IPS-NIHi7 (cell line): ENCODE results near the gene WDFY1.

Source experiments
- DNase-seq: peaks from one replicate; pipeline ENCODE4 v3.0.0; 2012; ENCODE audit warnings: mixed read lengths; ENCODE audit errors: extremely low spot score

Gene WDFY1

DNA sequence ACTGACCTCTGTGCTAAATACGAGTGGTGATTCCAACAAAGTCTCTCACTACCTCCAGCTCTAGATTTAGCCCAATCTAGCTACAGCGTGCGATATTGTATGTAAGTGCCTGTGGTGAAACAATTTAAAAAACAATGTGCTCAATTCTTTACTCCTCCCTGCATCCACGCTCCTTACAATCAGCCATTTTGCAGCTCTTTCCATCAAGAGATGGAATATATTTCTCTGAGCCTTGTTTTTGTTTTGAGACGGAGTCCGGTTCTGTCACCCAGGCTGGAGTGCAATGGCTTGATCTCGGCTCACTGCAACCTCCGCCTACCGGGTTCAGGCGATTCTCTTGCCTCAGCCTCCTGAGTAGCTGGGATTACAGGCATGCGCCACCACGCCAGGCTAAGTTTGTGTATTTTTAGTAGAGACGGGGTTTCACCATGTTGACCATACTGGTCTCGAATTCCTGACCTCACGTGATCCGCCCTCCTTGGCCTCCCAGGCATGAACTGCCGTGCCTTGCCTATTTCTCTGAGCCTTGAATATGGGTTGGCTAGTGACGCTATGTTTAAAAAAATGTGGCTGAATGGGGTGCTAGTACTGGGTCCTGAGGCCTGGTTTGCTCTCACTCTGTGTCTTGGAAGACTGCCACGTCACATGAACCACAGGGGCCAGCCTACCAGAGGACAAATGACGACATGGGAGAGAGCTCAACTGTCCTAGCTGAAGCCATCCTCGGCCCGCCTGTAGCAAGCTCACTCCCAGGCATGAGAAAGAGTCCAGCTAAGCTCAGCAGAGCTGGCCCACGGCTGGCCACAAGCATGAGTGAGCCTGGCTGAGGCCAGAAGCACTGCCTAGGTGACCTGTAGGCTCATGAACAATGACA, 14.8 kb downstream of the WDFY1 start:
- no peak for DNase-seq

DNA sequence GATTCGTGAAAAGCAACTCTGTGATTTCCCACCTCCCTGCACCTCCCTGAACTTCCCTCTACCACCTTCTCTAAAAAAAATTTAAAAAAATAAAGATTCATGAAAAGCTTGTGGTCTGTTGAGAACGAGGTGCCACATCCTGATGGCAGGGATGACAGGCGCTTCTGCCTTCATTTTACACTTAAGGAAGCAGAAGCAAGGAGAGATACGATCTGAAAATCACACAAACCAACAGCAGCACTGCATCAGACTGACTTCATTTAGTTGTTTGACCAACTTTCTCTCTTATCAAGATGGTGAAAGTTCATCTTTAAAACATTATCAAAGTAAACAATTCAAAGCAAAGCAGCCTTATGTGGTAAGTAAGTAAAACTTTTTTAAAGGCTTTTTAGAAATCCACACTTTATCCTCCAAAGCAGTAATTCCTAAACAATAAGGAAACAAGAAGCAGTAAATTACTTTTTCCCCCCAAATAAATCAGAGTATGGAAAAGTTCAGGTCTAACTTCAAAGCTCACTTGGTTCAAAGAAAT, 15.5 kb downstream of the WDFY1 start:
- DNase-seq: no peak

DNA sequence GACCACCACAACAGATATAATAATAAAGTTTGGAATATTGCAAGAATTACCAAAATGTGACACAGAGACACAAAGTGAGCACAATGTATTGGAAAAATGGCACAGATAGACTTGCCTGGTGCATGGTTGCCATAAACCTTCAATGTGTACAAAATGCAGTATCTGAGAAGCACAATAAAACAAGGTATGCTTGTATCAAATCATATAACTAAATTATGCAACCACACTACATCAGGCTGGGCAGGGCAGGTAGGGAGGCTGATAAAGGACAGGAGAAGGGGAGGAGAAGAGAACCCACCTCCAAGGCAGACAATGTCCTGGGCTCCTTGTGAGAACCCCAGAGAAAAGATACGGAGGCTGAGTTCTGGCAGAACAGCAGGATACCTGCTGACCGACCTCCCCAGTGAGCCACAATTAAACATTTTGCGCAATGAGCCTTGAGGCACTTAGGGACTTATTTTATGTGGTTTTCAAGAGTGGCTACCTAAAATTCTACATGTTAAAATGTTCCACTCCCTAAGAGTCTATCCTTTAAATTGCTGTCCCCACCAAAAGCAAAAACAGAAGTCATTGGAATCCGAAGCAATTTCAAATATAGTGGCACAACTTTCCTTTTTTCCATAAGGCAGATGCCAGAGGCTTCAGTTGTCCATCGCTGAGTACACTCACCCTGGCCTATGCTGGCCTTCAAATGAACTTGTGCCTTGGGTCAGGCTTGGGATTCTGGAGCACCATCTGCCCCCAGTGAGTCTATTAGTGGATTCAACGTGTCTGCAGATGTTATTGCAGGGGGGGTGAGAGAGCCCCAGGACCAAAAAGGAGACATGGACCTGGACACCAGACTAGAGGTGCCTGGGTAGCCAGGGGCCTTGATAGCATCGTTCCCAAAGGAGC, 16.8 kb downstream of the WDFY1 start:
- no peak for DNase-seq

DNA sequence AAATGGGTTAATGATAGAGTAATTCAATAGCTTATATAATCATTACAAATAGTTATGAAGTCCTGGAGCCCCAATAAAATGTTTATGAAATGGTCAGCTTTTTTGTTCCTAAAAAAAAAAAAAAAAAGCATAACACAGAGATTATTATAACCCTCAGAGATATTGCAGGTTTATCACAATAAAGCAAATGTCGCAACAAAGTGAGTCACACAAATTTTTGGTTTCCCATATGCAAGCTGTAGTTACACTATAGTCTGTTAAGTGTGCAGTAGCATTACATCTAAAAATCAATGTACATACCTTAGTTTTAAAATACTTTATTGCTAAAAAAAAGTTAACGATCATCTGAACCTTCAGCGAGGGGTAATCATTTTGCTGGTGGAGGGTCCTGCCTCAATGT, 20.0 kb downstream of the WDFY1 start:
- DNase-seq: no peak

DNA sequence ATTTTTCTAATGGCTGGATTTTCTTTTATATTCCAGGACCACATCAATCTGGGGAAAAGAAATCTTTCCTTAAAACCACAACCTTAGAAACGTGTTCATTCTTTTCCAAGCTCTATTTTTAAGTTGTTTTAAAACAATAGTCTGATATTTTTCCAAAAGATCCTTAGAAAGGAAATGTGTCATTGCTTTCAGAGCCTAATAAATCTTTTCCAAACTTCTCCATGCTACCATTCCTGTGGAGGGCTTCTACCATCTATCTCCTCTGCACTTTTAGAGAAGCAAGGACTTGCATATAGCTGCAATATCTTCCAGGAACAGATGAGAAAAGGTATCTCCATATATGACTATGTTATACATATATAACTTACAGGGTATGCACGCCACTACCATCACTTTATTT, 21.2 kb downstream of the WDFY1 start:
- DNase-seq: no peak

DNA sequence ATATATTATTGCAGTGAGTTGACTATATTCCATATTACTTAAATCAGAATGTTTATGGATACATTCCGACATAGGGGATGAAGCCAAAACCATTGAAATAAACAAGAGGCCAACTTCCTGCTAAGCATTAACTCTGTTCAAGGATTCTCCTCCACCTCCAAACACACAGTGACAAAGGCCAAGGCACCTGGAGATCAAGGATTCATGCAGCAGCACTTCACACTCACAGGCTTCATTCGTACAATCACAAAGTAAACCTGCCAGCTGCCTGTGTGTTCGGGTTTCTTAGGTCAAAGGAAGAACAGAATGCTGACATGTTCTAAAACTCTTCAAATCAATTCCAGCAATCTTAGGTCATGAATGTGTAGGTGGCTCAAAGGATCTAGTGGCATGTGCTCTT, 22.8 kb downstream of the WDFY1 start:
- no peak for DNase-seq

DNA sequence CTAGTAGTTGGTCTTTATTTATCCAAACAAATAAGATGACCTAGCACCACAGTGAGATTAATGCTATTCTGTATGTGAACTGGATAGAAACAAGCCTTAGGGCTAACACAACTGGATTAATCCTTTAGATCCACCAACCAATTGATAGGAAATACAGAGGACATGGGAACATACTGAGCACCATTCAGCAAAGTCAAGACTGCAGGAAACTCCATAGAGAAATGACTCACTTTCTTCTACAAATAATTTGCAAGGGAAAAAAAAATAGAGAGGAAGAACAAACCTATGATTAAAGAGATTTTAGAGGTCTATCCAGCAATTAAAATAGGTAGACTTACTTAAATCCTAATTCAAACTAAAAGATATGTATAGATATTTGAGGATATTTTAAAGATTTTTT, 23.9 kb downstream of the WDFY1 start:
- no peak for DNase-seq

DNA sequence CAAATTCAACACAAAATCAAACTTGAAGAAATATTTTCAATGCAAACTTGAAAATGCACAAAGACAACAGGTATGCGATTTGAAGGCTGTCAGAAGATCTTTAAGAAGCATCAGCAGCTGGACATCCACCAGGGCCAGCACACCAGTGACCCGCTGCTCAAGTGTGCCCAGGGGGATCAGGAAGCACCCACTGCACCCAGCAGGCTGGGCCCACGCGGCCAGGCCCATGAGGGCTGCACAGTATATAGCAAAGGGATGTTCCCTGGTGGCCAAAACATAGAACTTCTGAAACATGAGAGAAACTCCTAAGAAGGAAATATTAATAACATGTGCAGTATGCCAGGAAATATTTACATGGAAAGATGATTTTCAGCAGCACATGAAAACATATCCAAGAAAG, 25.0 kb downstream of the WDFY1 start:
- DNase-seq: no peak

DNA sequence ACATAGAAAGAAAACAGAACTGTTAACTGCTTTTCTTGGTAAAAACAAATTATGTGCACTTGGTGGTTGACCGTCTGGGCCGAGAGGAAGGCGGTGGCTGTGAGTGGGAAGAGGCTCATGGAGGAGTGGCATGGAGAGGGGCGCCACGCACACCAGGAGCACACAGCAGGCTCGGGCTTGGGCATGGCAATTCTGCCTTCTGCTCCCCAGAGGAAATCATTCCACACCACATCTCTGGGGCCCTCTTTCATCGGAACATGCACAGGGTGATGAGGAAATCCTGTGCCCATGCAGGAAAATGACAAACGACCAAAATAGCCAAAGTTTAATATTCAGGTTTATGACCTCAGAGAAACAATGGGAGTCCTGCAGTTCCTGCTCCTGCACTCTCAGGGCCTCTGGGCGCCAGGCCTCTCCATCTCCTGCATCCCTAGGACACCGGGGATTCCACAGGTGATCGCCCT, 26.4 kb downstream of the WDFY1 start:
- DNase-seq: no peak

DNA sequence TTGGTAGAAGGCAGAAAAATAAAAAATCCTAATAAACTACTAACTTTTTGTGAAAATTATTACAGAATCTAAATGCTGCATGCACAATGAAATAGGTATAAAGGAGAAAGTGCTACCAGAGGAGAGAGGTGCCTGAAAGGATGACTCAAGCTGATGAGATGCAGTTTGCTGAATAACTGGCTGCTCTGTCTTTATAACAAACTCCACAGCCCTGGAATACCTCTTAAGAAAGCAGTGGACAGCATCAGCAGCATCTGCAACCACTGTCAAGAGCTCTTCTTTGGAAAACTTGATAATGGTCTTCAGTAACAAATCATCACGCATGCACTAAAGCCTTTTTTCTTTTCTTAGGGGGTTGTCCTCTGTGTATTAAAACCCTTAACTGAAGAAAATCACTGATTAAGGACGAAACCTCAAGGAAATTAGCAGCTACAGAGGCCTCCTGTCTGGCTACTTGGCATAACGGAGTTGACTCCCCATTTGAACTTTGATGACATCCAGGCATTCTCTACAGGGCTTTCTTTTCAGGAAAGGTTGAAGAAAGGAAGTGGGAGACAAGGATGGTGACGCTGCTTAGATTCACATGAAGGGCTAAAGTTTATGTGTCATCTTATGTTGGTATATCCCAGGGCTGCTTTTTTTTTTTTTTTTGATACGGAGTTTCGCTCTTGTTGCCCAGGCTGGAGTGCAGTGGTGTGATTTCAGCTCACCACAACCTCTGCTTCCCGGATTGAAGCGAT, 28.8 kb downstream of the WDFY1 start:
- DNase-seq: no peak

DNA sequence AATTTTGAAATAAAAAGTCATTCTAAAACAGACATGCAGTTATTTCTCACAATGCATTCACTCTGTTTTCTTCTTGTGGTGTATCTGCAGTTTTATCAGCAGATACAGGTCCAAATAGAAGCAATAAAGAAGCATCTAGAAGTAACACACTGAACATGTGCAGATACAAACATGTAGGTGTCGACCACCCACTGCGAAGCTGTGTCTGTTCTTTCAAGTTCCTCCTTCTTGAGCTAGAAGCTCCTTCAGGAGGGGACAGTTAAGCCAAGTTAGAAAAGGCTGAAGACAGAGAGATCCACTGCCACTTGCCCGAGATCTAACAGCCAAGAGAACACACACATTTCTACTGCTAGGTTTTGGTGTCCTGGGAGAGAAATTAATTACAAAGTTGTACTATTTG, 30.1 kb downstream of the WDFY1 start:
- DNase-seq: no peak

DNA sequence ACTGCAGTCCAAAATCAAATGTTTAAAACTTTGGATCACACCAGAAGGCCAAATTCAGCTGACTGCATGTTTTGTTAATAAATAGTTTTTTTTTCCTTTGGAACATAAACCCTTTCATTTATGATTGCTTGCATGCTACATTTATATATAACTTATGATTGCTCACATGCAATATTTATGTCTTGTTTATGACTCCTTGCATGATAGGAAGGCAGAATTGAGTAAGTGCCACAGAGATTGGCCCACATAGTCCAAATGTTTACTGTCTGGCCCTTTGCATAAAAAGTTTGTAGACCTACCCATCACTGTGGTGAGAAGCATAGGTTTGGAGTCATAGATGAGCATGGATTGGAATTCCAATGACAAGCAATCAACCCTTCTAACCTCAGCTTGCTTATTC, 30.8 kb downstream of the WDFY1 start:
- no peak for DNase-seq

DNA sequence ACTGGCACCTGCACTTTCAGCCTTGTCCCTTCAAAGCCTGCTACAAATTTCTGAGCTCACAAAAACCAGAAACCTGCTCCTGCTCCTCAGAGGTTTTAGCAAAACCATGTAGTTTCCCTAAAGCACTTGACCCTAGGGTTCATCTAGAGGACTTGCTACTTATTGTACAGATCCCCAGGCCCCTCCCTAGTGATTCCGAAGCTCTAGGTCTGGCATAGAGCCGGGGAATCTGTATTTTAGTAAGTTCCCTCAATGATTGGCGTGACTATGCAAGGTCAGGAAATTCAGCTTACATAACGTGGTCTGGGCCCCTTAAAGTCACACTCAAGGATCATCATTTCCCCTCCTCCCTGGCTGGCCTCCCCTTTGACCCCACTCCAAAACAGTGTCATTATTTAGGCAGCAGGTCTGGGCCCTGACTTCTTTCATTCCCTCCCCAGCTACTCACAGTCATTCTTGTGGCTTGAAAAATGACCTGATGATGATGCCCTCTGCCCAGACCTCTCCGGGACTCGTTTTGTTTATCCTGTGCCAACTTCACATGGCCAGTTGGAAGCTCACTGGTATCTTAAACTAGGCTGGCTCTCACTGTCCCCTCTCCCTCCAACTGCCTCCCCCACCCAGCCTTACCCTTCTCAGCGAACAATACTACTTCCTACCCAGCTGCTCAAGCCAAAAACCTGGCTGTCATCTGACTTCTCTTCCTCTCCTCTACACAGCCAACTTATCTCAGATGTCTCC, 36.0 kb downstream of the WDFY1 start:
- no peak for DNase-seq

DNA sequence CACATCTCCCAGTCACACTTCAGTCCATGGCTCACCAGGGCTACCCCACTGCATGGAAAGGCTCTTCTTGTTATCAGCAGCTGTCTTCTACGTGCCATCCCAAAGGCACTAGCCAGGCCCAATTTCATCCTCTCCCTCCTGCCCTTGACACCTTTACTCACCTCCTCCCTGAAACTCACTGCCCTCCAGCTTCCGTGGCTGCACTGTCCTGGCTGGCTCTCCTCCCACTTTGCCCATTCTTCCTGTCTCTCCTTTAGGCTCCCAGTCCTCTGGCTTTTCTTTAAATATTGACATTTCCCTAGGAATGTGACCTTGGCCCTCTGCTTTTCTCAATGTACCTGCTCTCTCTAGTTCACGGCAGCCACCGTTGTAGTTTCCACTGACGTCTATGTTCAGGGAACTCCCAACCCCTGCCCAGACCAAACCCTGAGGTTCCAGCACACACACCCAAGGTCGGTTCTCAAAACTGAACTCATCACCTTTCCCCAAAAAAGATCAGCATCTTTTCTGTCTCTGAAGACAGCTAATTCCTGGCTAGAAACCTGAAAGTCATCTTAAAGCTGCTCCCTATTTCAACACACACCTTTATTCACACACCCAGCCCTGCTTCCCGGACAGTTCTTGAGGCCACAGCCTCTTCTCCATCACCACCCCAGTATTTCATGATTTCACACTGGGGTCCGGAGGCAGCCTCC, 36.7 kb downstream of the WDFY1 start:
- DNase-seq: no peak

DNA sequence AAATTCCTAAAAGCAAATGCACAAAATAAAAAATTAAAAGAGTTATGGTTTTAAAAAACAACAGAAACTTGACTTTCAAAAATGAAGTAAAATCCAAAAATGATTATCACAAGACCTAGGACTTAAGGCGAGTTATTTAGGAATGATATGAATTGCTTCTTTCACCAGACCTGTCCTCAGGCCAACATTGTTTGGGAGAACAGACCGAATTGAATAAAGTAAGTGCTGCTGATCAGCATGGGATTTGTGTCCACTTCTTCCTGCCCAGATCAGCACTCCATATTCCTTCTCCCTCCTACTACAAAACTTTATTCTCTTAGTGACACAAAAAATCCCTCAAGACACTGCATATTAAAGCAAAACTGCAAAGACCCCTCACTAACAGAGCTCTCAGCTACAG, 39.1 kb downstream of the WDFY1 start:
- DNase-seq: no peak

DNA sequence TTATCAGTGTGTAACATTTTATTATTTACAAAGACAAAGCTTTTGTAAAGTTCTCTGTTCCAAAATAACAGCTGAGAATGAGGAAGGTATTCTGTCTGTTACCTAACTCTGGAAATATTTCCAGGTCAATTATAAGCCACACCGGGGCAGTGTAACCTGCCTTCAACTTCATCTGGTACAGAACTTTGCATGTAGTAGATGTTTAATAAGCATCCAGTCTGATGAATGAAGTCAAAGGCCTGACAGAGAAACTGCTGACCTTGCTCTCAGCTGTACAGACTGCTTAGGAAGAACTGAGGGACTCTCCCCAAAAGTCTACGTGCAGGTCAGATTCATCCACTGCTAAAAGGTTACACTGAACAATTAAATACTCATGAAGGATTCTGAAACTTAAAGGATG, 43.3 kb downstream of the WDFY1 start:
- no peak for DNase-seq

DNA sequence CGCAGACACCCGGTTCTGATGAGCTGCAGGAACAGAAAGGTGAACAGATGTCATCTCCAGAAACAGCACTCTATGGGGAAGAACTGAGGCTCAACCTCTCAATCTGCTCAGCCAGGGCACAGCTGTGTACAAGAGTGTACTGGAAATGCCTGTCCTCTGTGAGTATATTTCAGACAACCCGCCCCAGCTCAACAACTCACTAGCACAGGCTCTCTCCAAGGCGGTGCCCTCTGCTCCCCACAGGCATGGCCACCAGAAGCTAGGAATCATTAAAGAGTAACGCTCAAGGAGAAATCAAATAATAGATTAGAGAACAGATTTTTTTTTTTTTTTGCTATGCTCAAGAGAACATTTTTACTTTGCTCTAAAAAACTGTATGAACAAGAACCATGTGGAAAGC, 43.8 kb downstream of the WDFY1 start:
- DNase-seq: no peak

DNA sequence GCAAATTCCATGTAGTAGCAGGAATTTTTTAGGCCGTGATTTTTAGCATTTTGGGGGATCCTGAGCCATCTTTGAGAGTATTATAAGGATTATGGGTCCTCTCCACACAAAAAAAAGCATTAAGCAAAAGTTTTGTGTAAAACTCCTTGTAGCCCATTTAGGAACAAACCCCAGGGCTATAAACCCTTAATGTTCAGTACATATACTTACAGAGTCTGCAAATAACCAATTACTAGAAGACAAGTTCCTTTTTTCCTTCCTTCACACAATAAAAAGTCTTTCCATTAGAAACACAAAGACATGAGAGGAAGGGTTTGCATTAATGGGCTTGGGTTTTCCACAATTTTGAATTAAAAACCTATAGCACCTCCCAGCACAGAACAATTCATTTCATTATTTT, 44.6 kb downstream of the WDFY1 start:
- DNase-seq: no peak

DNA sequence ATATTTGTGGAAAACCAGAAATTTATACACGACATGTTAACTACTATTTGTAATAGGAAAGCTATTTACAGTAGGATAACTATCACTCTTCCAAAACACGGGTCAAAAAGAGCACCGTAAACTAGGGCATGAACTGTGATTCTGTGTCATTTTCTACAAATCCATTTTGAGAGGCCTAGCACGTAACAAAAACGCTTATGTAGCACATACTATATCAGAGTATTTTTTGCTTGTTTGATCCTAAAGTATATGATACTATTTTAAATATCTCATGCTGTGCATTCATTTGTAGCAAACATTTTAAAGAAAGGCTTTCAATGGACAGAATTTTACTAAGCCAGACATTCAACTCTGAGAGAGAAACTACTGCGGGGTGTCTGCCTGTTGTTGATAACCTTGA, 45.1 kb downstream of the WDFY1 start:
- no peak for DNase-seq

DNA sequence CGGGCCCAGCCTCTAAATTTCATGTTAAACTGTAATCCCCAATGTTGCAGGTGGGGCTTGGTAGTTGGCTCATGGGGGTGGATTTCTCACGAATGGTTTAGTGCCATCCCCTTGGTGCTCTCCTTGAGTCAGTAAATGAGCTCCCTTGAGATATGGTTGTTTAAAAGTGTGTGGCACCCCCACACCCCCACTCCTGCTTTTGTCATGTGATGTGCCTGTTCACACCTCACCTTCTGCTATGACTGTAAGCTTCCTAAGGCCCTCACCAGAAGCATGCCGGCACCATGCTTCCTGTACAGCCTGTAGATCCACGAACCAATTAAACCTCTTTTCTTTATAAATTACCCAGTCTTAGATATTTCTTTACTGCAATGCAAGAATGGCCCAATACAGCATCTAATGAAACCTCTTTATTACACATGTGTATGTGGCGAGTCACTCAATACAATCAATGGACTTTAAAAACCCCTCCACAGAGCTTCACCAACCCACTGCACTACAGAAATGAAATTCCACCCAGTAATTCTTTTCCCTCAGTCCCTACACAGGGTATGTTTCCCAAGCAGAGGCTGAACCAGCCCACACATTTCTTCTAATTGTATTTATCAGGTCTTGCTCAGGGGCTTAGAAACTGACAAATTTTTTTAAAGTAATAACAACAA, 47.3 kb downstream of the WDFY1 start:
- DNase-seq: no peak
